ENCODE measurements around the gene ADAMTS19.

- TF ChIP-seq ARNTL (CRISPR knock-in tag; IDR thresholded peaks at IDR 0.05; ENCODE audit: borderline replicate concordance, low read depth): no peak
- TF ChIP-seq PATZ1 (CRISPR knock-in tag; IDR thresholded peaks at IDR 0.05; ENCODE audit: borderline replicate concordance): no peak
- no peak for TF ChIP-seq TOX (CRISPR knock-in tag; IDR thresholded peaks at IDR 0.05; ENCODE audit: borderline replicate concordance)
- TF ChIP-seq ZFP3 (CRISPR knock-in tag; IDR thresholded peaks at IDR 0.05): no peak
- no peak for TF ChIP-seq ESRRG (CRISPR knock-in tag; IDR thresholded peaks at IDR 0.05)
Measured at GRCh38 chr5:129506950-129507349, 46.9 kb downstream of the ADAMTS19 start.

All from SK-N-SH treated with all-trans-retinoic acid at 6 μM for 48 hours (cell line).